Uterus (tissue), 2 donors: Measurements from ENCODE around the gene STIMATE.

Experiments
- CTCF ChIP-seq, 4 experiments: fragments of 200-600 bp in 2 of 4; fragments of 450-650 bp in 2 of 4; sonication (generic) in 2 of 4; IDR thresholded peaks; one replicate each; pipeline ENCODE4 v1.5.1; 2016 to 2019; ENCODE audit warnings: antibody characterized with exemption in 4 of 4, mild to moderate bottlenecking in 2 of 4, moderate library complexity in 1 of 4
- POLR2A ChIP-seq, 2 donors: fragments of 450-650 bp; IDR thresholded peaks; one replicate each; pipeline ENCODE4 v1.6.1; 2016; ENCODE audit warnings: antibody characterized with exemption in 2 of 2, mild to moderate bottlenecking in 1 of 2, moderate library complexity in 1 of 2

DNA sequence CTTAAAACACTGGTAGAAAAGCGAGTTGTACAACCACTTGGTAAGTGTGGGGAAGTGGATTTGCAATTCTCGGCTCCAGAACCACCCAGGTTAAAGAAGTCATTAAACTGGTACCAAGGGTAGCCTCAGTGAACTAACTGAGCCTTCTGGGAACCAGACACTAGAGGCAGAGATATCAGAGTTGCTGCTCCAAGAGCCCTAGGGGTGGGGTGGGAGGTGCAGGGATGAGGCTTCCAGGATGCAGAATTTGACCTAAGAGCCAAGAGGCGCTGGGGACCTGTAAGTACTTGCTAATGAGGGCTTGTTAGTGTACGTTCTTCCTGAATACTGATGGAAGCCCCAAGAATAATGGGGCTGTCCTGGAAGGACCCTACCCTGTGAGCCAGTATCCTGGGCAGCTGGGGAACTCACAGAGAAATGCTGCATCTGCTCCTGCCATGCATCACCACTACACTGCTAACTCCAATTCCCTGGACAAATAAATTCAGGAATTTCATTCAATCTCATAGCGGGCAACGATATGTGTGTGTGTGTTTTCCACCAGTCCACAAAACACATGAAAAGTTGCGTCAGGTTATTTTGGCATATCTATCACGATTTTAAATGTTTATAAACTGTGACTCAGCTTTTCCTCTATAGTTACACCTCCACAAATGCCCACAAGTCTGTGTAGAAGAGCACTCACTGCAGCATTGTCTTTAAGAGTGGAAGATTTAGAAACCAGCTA, 23.8 kb downstream of the STIMATE start:
- no peak for TF ChIP-seq CTCF (IDR thresholded peaks at IDR 0.05)
- TF ChIP-seq POLR2A (IDR thresholded peaks at IDR 0.05) = no peak
